ENCODE measurements around the gene BANF2. TPM values are rescaled to one million over a fixed set of nuclear protein-coding genes. Genes with fewer than 3 reads are reported as not detected.
"Not testable (repeated sequence)": the region's sequence is repeated elsewhere in the genome, so short reads cannot be mapped to it uniquely, and the experiment has no call there.

Gene BANF2
- total and polyA plus RNA-seq, 4 donors, result not detected

GRCh38 chr20:17765017-17765416 is 65.3 kb downstream of the BANF2 start:
- no peaks in the 10 kb centered on the region for H3K4me1 ChIP-seq (ENCODE audit: control insufficient read depth, insufficient read depth, low read length)
- no peak overlapping the region for H3K4me3 ChIP-seq (ENCODE audit: low read depth, low read length)
- no peak for DNase-seq (ENCODE audit: low read depth in 4 of 6, low spot score in 6 of 6)
- WGBS (ENCODE audit: insufficient coverage), result 77% methylated on average over 4 of the region's 4 CpGs
- H3K36me3 ChIP-seq (ENCODE audit: control insufficient read depth, insufficient read depth, low read length), result no peaks in the 10 kb centered on the region
- no peak overlapping the region for H3K27ac ChIP-seq (ENCODE audit: low read depth, low read length)
- H3K27me3 ChIP-seq (ENCODE audit: control insufficient read depth, insufficient read depth, low read length), result no peaks in the 10 kb centered on the region
- no peaks in the 10 kb centered on the region for H3K9me3 ChIP-seq (ENCODE audit: control insufficient read depth, insufficient read depth, low read length)

- Histone ChIP-seq H3K4me1 (ENCODE audit: control insufficient read depth, insufficient read depth, low read length) (no peaks in the 10 kb centered on the region), H3K4me3 (ENCODE audit: low read depth, low read length) (no peak overlapping the region), H3K27me3 (ENCODE audit: control insufficient read depth, insufficient read depth, low read length) (no peaks in the 10 kb centered on the region), H3K27ac (ENCODE audit: low read depth, low read length) (no peak overlapping the region), H3K36me3 (ENCODE audit: control insufficient read depth, insufficient read depth, low read length) (no peaks in the 10 kb centered on the region), H3K9me3 (ENCODE audit: control insufficient read depth, insufficient read depth, low read length) (no peaks in the 10 kb centered on the region)
- no peak for DNase-seq (ENCODE audit: low read depth in 4 of 6, low spot score in 6 of 6)
- 84% methylated on average over 5 of the region's 7 CpGs for WGBS (ENCODE audit: insufficient coverage)
Measured at GRCh38 chr20:17765584-17765983, 65.8 kb downstream of the BANF2 start.

- H3K27ac ChIP-seq (ENCODE audit: low read depth, low read length), result no peak overlapping the region
- H3K36me3 ChIP-seq (ENCODE audit: control insufficient read depth, insufficient read depth, low read length), result no peaks in the 10 kb centered on the region
- WGBS (ENCODE audit: insufficient coverage), result no CpG with 5 or more reads among the region's 3 CpGs
- H3K27me3 ChIP-seq (ENCODE audit: control insufficient read depth, insufficient read depth, low read length), result no peaks in the 10 kb centered on the region
- no peak overlapping the region for H3K4me3 ChIP-seq (ENCODE audit: low read depth, low read length)
- peaks cover 3% of the 10 kb centered on the region for H3K4me1 ChIP-seq (ENCODE audit: control insufficient read depth, insufficient read depth, low read length)
- H3K9me3 ChIP-seq (ENCODE audit: control insufficient read depth, insufficient read depth, low read length), result no peaks in the 10 kb centered on the region
- no peak for DNase-seq (ENCODE audit: low read depth in 4 of 6, low spot score in 6 of 6)
Measured at GRCh38 chr20:17766226-17766625, 66.5 kb downstream of the BANF2 start.

- Histone ChIP-seq H3K4me3 (ENCODE audit: low read depth, low read length) (no peak overlapping the region), H3K9me3 (ENCODE audit: control insufficient read depth, insufficient read depth, low read length) (no peaks in the 10 kb centered on the region), H3K36me3 (ENCODE audit: control insufficient read depth, insufficient read depth, low read length) (no peaks in the 10 kb centered on the region), H3K27me3 (ENCODE audit: control insufficient read depth, insufficient read depth, low read length) (no peaks in the 10 kb centered on the region), H3K27ac (ENCODE audit: low read depth, low read length) (no peak overlapping the region), H3K4me1 (ENCODE audit: control insufficient read depth, insufficient read depth, low read length) (peaks cover 5% of the 10 kb centered on the region)
- no peak for DNase-seq (ENCODE audit: low read depth in 4 of 6, low spot score in 6 of 6)
- 100% methylated on average over 1 of the region's 2 CpGs for WGBS (ENCODE audit: insufficient coverage)
Measured at GRCh38 chr20:17767624-17768023, 67.9 kb downstream of the BANF2 start.

DNA sequence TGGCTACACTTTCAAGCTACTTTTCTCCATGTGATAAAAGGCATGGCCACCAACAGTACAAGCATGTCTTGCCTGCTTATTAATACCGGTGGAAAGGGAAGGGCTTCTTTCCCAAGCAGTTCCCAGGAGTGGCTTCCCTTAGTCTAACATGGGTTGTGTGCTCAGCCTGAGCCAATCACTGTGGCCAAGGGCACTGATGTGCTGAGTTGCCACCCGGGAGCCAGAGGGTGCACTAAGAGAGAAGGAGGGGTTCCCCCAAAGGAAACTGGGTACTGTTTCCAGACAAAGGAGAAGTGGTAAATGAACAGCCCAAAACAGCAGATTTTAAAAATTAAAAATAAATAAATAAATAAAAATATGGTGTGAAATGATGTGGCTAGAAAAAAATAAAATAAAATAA is 68.5 kb downstream of the BANF2 start:
- Histone ChIP-seq H3K27ac (ENCODE audit: low read depth, low read length) (no peak overlapping the region), H3K9me3 (ENCODE audit: control insufficient read depth, insufficient read depth, low read length) (no peaks in the 10 kb centered on the region), H3K36me3 (ENCODE audit: control insufficient read depth, insufficient read depth, low read length) (no peaks in the 10 kb centered on the region), H3K4me1 (ENCODE audit: control insufficient read depth, insufficient read depth, low read length) (peaks cover 5% of the 10 kb centered on the region), H3K4me3 (ENCODE audit: low read depth, low read length) (no peak overlapping the region), H3K27me3 (ENCODE audit: control insufficient read depth, insufficient read depth, low read length) (no peaks in the 10 kb centered on the region)
- WGBS (ENCODE audit: insufficient coverage), result 71% methylated on average over 1 of the region's 2 CpGs
- no peak for DNase-seq (ENCODE audit: low read depth in 4 of 6, low spot score in 6 of 6)

GRCh38 chr20:17769716-17770115 is 70.0 kb downstream of the BANF2 start:
- 86% methylated on average over 3 of the region's 8 CpGs for WGBS (ENCODE audit: insufficient coverage)
- not testable (repeated sequence) for H3K27me3 ChIP-seq (ENCODE audit: control insufficient read depth, insufficient read depth, low read length); H3K36me3 ChIP-seq (ENCODE audit: control insufficient read depth, insufficient read depth, low read length); H3K4me1 ChIP-seq (ENCODE audit: control insufficient read depth, insufficient read depth, low read length); H3K9me3 ChIP-seq (ENCODE audit: control insufficient read depth, insufficient read depth, low read length); H3K27ac ChIP-seq (ENCODE audit: low read depth, low read length); H3K4me3 ChIP-seq (ENCODE audit: low read depth, low read length); DNase-seq (ENCODE audit: low read depth in 4 of 6, low spot score in 6 of 6)

DNA sequence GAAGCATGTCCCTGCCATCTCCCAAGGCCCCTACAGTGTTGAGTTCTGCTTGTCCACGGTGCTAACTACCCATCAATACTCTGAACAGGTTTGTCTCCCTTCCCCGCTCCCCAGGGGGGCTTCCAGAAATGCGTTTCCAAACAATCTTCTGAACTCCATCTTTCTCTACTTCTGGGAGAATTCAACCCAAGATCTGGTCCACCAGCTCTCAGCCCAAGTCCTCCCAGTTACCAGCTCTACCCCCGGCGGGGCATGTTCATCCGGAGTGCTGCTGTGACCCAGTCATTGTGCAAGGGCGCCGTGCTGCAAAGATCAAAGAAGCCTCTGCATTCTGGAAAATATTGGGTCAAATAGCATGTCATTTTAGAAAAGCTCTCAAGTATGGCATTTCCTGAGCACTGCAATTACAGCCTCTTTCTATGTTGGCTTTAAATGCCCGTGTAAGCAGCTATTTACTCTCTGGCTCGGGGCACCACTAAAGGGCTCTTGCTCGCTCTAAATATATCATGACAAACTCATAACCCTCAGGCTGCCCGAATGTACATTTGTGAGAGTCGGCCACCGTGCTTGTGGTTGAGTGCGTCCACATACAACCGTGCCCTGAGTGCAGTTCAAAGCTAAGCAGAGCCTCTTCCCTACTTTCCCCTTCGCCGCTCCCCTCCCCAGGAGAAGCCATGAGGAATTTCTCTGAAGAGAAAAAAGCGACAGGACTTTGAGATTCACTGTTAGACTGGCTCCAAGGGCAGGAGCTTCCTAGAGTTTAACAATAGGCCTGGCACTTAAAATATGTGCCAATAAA is 71.6 kb downstream of the BANF2 start:
- H3K4me3 ChIP-seq (ENCODE audit: low read depth, low read length), result no peak overlapping the region
- WGBS (ENCODE audit: insufficient coverage), result 61% methylated on average over 14 of the region's 19 CpGs
- DNase-seq (ENCODE audit: low read depth in 4 of 6, low spot score in 6 of 6), result peak in 1 of 6 donors; percentile 13
- no peak overlapping the region for H3K27ac ChIP-seq (ENCODE audit: low read depth, low read length)
- H3K9me3 ChIP-seq (ENCODE audit: control insufficient read depth, insufficient read depth, low read length), result no peaks in the 10 kb centered on the region
- H3K36me3 ChIP-seq (ENCODE audit: control insufficient read depth, insufficient read depth, low read length), result no peaks in the 10 kb centered on the region
- peaks cover 5% of the 10 kb centered on the region for H3K4me1 ChIP-seq (ENCODE audit: control insufficient read depth, insufficient read depth, low read length)
- no peaks in the 10 kb centered on the region for H3K27me3 ChIP-seq (ENCODE audit: control insufficient read depth, insufficient read depth, low read length)

DNA sequence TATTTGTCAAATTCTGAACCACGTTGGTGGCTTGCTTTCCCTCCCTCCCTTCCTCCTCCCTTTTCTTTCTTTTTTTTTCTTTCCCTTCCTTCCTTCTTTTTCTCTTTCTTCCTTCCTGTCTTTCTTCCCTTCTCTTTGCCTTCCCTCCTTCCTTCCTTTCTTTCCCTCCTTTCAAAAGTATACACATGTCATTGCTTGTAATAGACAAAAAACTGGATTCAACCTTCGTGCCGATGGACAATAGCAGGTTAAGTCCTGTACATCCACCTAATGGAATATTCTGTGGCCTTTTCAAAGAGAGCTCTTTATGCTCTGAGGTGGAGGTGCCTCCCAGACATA is 72.2 kb downstream of the BANF2 start:
- no peaks in the 10 kb centered on the region for H3K27me3 ChIP-seq (ENCODE audit: control insufficient read depth, insufficient read depth, low read length)
- no peaks in the 10 kb centered on the region for H3K36me3 ChIP-seq (ENCODE audit: control insufficient read depth, insufficient read depth, low read length)
- no peak for DNase-seq (ENCODE audit: low read depth in 4 of 6, low spot score in 6 of 6)
- no peak overlapping the region for H3K4me3 ChIP-seq (ENCODE audit: low read depth, low read length)
- H3K9me3 ChIP-seq (ENCODE audit: control insufficient read depth, insufficient read depth, low read length), result no peaks in the 10 kb centered on the region
- H3K4me1 ChIP-seq (ENCODE audit: control insufficient read depth, insufficient read depth, low read length), result peaks cover 5% of the 10 kb centered on the region
- 18% methylated on average over 1 of the region's 3 CpGs for WGBS (ENCODE audit: insufficient coverage)
- H3K27ac ChIP-seq (ENCODE audit: low read depth, low read length), result no peak overlapping the region

- Histone ChIP-seq H3K4me3 (ENCODE audit: low read depth, low read length) (no peak overlapping the region), H3K27ac (ENCODE audit: low read depth, low read length) (no peak overlapping the region), H3K4me1 (ENCODE audit: control insufficient read depth, insufficient read depth, low read length) (peaks cover 5% of the 10 kb centered on the region), H3K9me3 (ENCODE audit: control insufficient read depth, insufficient read depth, low read length) (no peaks in the 10 kb centered on the region), H3K36me3 (ENCODE audit: control insufficient read depth, insufficient read depth, low read length) (no peaks in the 10 kb centered on the region), H3K27me3 (ENCODE audit: control insufficient read depth, insufficient read depth, low read length) (no peaks in the 10 kb centered on the region)
- DNase-seq (ENCODE audit: low read depth in 4 of 6, low spot score in 6 of 6), result peak in 1 of 6 donors; percentile 30
- WGBS (ENCODE audit: insufficient coverage), result 84% methylated on average over 5 of the region's 6 CpGs
Measured at GRCh38 chr20:17773619-17774018, 73.9 kb downstream of the BANF2 start.

DNA sequence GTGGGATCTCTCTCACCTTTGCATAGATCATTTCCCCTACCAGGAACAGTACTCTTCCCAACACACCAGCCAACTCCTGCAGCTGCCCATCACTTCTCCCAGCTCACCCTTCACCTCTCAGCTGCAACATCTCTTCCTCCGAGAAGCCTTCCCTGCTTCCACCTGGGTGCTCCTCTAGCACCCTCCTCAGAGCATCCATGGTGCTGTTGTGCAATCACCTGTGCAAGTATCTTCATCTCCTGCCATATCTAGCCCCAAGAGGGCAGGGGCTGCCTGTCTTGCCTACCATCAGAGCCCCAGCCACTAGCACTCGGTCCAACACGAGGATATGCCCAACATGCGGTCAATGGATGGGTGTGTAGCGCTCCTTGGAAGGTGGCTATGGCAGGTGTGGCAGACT is 75.8 kb downstream of the BANF2 start:
- WGBS (ENCODE audit: insufficient coverage), result 97% methylated on average over 2 of the region's 5 CpGs
- H3K9me3 ChIP-seq (ENCODE audit: control insufficient read depth, insufficient read depth, low read length), result no peaks in the 10 kb centered on the region
- no peaks in the 10 kb centered on the region for H3K36me3 ChIP-seq (ENCODE audit: control insufficient read depth, insufficient read depth, low read length)
- no peak overlapping the region for H3K4me3 ChIP-seq (ENCODE audit: low read depth, low read length)
- DNase-seq (ENCODE audit: low read depth in 4 of 6, low spot score in 6 of 6), result no peak
- peaks cover 5% of the 10 kb centered on the region for H3K4me1 ChIP-seq (ENCODE audit: control insufficient read depth, insufficient read depth, low read length)
- no peaks in the 10 kb centered on the region for H3K27me3 ChIP-seq (ENCODE audit: control insufficient read depth, insufficient read depth, low read length)
- no peak overlapping the region for H3K27ac ChIP-seq (ENCODE audit: low read depth, low read length)

Measured in spinal cord (tissue), 10 donors.